Smooth muscle cell of the brain vasculature (primary cell): Measurements from ENCODE around the gene PIWIL4.
"Not testable (repeated sequence)": the region's sequence is repeated elsewhere in the genome, so short reads cannot be mapped to it uniquely, and the experiment has no call there.

Source experiments
- DNase-seq: peaks from one replicate; pipeline ENCODE4 v3.0.0-alpha.2; 2012; ENCODE audit warnings: low read depth, low spot score

The PIWIL4 gene

GRCh38 chr11:94584978-94585377 is 17.8 kb downstream of the PIWIL4 start:
- DNase-seq: no peak

- DNase-seq: no peak
Measured at GRCh38 chr11:94585399-94585798, 18.2 kb downstream of the PIWIL4 start.

- DNase-seq: no peak
Measured at GRCh38 chr11:94586546-94586945, 19.4 kb downstream of the PIWIL4 start.

- DNase-seq: no peak
Measured at GRCh38 chr11:94586978-94587377, 19.8 kb downstream of the PIWIL4 start.

GRCh38 chr11:94588366-94588942 is 21.3 kb downstream of the PIWIL4 start:
- no peak for DNase-seq

- DNase-seq: no peak
Measured at GRCh38 chr11:94590352-94591041, 23.3 kb downstream of the PIWIL4 start.

- no peak for DNase-seq
Measured at GRCh38 chr11:94593030-94593429, 25.9 kb downstream of the PIWIL4 start.

- no peak for DNase-seq
Measured at GRCh38 chr11:94595076-94595475, 27.9 kb downstream of the PIWIL4 start.

- no peak for DNase-seq
Measured at GRCh38 chr11:94597896-94598295, 30.7 kb downstream of the PIWIL4 start.

- no peak for DNase-seq
Measured at GRCh38 chr11:94599510-94599909, 32.3 kb downstream of the PIWIL4 start.

GRCh38 chr11:94602430-94603372 is 35.5 kb downstream of the PIWIL4 start:
- no peak for DNase-seq

GRCh38 chr11:94603587-94603986 is 36.4 kb downstream of the PIWIL4 start:
- DNase-seq: no peak

- DNase-seq: no peak
Measured at GRCh38 chr11:94604482-94604881, 37.3 kb downstream of the PIWIL4 start.

- no peak for DNase-seq
Measured at GRCh38 chr11:94613120-94613519, 46.0 kb downstream of the PIWIL4 start.

- DNase-seq: peak; percentile 71
Measured at GRCh38 chr11:94623120-94623735, 56.1 kb downstream of the PIWIL4 start.

- not testable (repeated sequence) for DNase-seq
Measured at GRCh38 chr11:94625422-94625821, 58.3 kb downstream of the PIWIL4 start.

- DNase-seq: not testable (repeated sequence)
Measured at GRCh38 chr11:94627003-94627560, 59.9 kb downstream of the PIWIL4 start.

GRCh38 chr11:94629741-94630140 is 62.6 kb downstream of the PIWIL4 start:
- DNase-seq: no peak

- DNase-seq: no peak
Measured at GRCh38 chr11:94630221-94630620, 63.1 kb downstream of the PIWIL4 start.

- DNase-seq: no peak
Measured at GRCh38 chr11:94632356-94632755, 65.2 kb downstream of the PIWIL4 start.

- no peak for DNase-seq
Measured at GRCh38 chr11:94635072-94635471, 67.9 kb downstream of the PIWIL4 start.
